ENCODE data around the gene PAOX. TPM values are rescaled to one million over a fixed set of nuclear protein-coding genes. Genes with fewer than 3 reads are reported as not detected.

Gene PAOX
- total and polyA plus RNA-seq, 2 donors (not counting 1 experiment from before 2014, with no cell fraction given): 21.1 to 24.9 TPM

- peak; percentile 36 for DNase-seq
- Histone ChIP-seq H3K27ac (ENCODE audit: low read length in 2 of 2) (peak overlapping the region; percentile 77 to 81), H4K20me1 (ENCODE audit: control insufficient read depth, insufficient read depth, low read length, poor library complexity, severe bottlenecking) (peaks cover 12% of the 10 kb centered on the region), H3K4me2 (replicated peaks; ENCODE audit: low read depth, low read length, poor library complexity, severe bottlenecking) (peak overlapping the region; percentile 83), H3K36me3 (replicated peaks in 1 of 2; ENCODE audit: control extremely low read depth in 1 of 2, control insufficient read depth in 1 of 2, extremely low read depth in 1 of 2, insufficient read depth in 2 of 2, low read length in 1 of 2) (peaks cover 0 to 16% of the 10 kb centered on the region in 2 experiments), H3K9me3 (ENCODE audit: control extremely low read depth in 1 of 3, control insufficient read depth in 2 of 3, insufficient read depth in 1 of 3, low read length in 2 of 3) (no peaks in the 10 kb centered on the region), H3K27me3 (replicated peaks in 1 of 4; ENCODE audit: control extremely low read depth in 1 of 4, control insufficient read depth in 3 of 4, insufficient read depth in 4 of 4, low read length in 3 of 4) (no peaks in the 10 kb centered on the region), H3K4me3 (ENCODE audit: control extremely low read depth in 1 of 5, extremely low read depth in 1 of 5, insufficient read depth in 1 of 5, low read depth in 2 of 5, low read length in 4 of 5) (peak overlapping the region; percentile 42 to 63 (median 56)), H3K4me1 (ENCODE audit: control insufficient read depth in 2 of 2, insufficient read depth in 2 of 2, low read length in 2 of 2) (peaks cover 55 to 58% of the 10 kb centered on the region in 2 donors), H3K9ac (ENCODE audit: low read length) (peak overlapping the region; percentile 62), H2AFZ (ENCODE audit: insufficient read depth, low read depth, low read length, poor library complexity, severe bottlenecking) (peak overlapping the region; percentile 52), H3K79me2 (ENCODE audit: control insufficient read depth, insufficient read depth, low read length) (peaks cover 32% of the 10 kb centered on the region)
- ChIA-PET POLR2A (interaction anchor here (2.1 kb wide), 1 partner anchor 8 kb away, joined by 7 read pairs; no protein-coding TSS in a partner anchor), CTCF (interaction anchor here (1.2 to 1.4 kb wide), 2 partner anchors 31 to 59 kb away, joined by 3 to 6 read pairs; partner anchors contain the start of gene FUOM)
- TF ChIP-seq CTCF (IDR thresholded peaks at IDR 0.05): no peak
- no peak for TF ChIP-seq EZH2 (IDR thresholded peaks at IDR 0.05; ENCODE audit: borderline replicate concordance, insufficient read depth, low read depth, low read length, poor library complexity, severe bottlenecking)
- H3K27ac Mint-ChIP-seq: peak overlapping the region; percentile 92
- H3K9me3 Mint-ChIP-seq (ENCODE audit: insufficient read depth): no peaks in the 10 kb centered on the region
- H3K27me3 Mint-ChIP-seq: no peaks in the 10 kb centered on the region
- H3K4me1 Mint-ChIP-seq: peaks cover 56% of the 10 kb centered on the region
- intact Hi-C loops (cut with micrococcal nuclease): no loop called here
- WGBS (ENCODE audit: insufficient coverage): 52% methylated on average over 17 of the region's 17 CpGs
- ATAC-seq (ENCODE audit: low read depth): no peak
- peak overlapping the region; percentile 89 for H3K4me3 Mint-ChIP-seq
Measured at GRCh38 chr10:133388236-133388972, 9.3 kb downstream of the PAOX start.
